Stimulated activated CD4-positive, alpha-beta T cell treated with anti-CD3 and anti-CD28 coated beads, TNF-alpha, amount 100 ng/mL, for 1 hour (primary cell): ENCODE measurements around the gene MNT.
A peak's percentile ranks its signal among the peaks of the same experiment; 100 is the strongest.

ENCODE experiments used
- DNase-seq, 3 donors: peaks; one replicate each; pipeline ENCODE4 v3.0.0-alpha.2; 2020; ENCODE audit warnings: low read depth in 3 of 3, low spot score in 1 of 3

The MNT gene

GRCh38 chr17:2396568-2397246 is 4.2 kb downstream of the MNT start:
- DNase-seq = no peak

- DNase-seq = no peak
Observed at GRCh38 chr17:2396192-2396567, 4.7 kb downstream of the MNT start.

- no peak for DNase-seq
Observed at GRCh38 chr17:2395258-2396181, 5.3 kb downstream of the MNT start.

GRCh38 chr17:2394775-2395201 is 6.1 kb downstream of the MNT start:
- no peak for DNase-seq

- DNase-seq = no peak
Observed at GRCh38 chr17:2393954-2394749, 6.7 kb downstream of the MNT start.

GRCh38 chr17:2393174-2393953 is 7.5 kb downstream of the MNT start:
- peak; percentile 78 to 86 (median 83) for DNase-seq

- DNase-seq = peak; percentile 92 to 98 (median 97)
Observed at GRCh38 chr17:2392252-2393173, 8.3 kb downstream of the MNT start.

GRCh38 chr17:2391597-2392251 is 9.1 kb downstream of the MNT start:
- no peak for DNase-seq

- DNase-seq = no peak
Observed at GRCh38 chr17:2390199-2390836, 10.5 kb downstream of the MNT start.

GRCh38 chr17:2388683-2389055 is 12.2 kb downstream of the MNT start:
- no peak for DNase-seq

GRCh38 chr17:2388020-2388682 is 12.7 kb downstream of the MNT start:
- no peak for DNase-seq

- no peak for DNase-seq
Observed at GRCh38 chr17:2387086-2388019, 13.5 kb downstream of the MNT start.

- no peak for DNase-seq
Observed at GRCh38 chr17:2386400-2387085, 14.3 kb downstream of the MNT start.

GRCh38 chr17:2385240-2386210 is 15.3 kb downstream of the MNT start:
- no peak for DNase-seq

GRCh38 chr17:2384439-2385127 is 16.3 kb downstream of the MNT start:
- no peak for DNase-seq
